Vein endothelial cell (primary cell): Measurements from ENCODE around the gene CREB3L2. TPM values are rescaled to one million over a fixed set of nuclear protein-coding genes. Genes with fewer than 3 reads are reported as not detected.

Experiments
- total RNA-seq: library from RNA; depleted of rRNA; stranded (reverse); fragments of >200 nt; gene quantifications from 2 replicates; pipeline ENCODE4 v1.2.3, GENCODE V29; 2012

Gene CREB3L2
- 29.9 and 30.4 TPM in 2 replicates for total RNA-seq

GRCh38 chr7:138001529-138002095 lies at the start of gene CREB3L2:
Gene CREB3L2 (minus strand): TSS chr7:138002086. CDS start chr7:138001705, 381 bp downstream.

GRCh38 chr7:137846827-137847567 lies 154.9 kb downstream of the CREB3L2 start, which contains the start of gene DGKI:
Gene DGKI (minus strand): TSS chr7:137846974.

Other genes with a start within 250 kb of the CREB3L2 start
- 1.3 and 1.8 TPM in 2 replicates for gene DGKI, start 155.1 kb downstream of the CREB3L2 start, total RNA-seq
- gene AKR1D1, start 74.4 kb upstream of the CREB3L2 start, total RNA-seq, result not detected in 2 replicates